Measurements from ENCODE around the gene HADH. TPM values are rescaled to one million over a fixed set of nuclear protein-coding genes. Genes with fewer than 3 reads are reported as not detected.

HADH gene
- total RNA-seq, 1 experiment from 2014 or later, result 69.5 TPM

DNA sequence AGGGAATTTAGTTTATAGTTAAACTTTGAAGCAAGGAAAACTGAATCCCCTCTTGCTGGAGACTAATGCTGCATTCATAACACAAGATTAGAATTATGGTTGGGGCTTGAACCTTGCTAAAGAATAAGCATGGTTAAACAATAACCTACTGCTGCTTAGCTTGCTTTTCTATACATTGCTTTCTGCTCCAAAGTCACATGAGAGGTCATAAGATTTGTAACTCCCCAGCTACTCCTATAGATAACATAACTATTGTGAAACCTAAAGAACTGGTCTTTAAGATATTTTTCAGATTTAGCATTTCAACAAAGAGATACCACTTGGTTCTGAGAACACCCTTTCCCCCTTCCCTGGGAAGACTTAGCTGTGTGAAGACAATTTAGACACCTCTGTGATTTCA is 17.1 kb upstream of the HADH start:
- intact Hi-C loops (cut with micrococcal nuclease; ENCODE audit: unreplicated experiment), result no loop called here
- Histone ChIP-seq H3K4me3 (ENCODE audit: low read depth, low read length, poor library complexity, severe bottlenecking) (no peak overlapping the region), H3K27me3 (replicated peaks; ENCODE audit: insufficient read depth, low read depth, low read length, poor library complexity) (no peaks in the 10 kb centered on the region), H3K36me3 (ENCODE audit: insufficient read depth, low read length, poor library complexity, severe bottlenecking) (no peaks in the 10 kb centered on the region), H3K9me3 (ENCODE audit: low read depth, low read length, poor library complexity, severe bottlenecking) (no peaks in the 10 kb centered on the region), H3K4me1 (ENCODE audit: insufficient read depth, low read length, poor library complexity, severe bottlenecking) (no peaks in the 10 kb centered on the region), H3K27ac (ENCODE audit: low read depth, low read length, poor library complexity, severe bottlenecking) (no peak overlapping the region)
- no TSS peak for BruUV-seq (replicated peaks)
- TF ChIP-seq, protein P1, sequence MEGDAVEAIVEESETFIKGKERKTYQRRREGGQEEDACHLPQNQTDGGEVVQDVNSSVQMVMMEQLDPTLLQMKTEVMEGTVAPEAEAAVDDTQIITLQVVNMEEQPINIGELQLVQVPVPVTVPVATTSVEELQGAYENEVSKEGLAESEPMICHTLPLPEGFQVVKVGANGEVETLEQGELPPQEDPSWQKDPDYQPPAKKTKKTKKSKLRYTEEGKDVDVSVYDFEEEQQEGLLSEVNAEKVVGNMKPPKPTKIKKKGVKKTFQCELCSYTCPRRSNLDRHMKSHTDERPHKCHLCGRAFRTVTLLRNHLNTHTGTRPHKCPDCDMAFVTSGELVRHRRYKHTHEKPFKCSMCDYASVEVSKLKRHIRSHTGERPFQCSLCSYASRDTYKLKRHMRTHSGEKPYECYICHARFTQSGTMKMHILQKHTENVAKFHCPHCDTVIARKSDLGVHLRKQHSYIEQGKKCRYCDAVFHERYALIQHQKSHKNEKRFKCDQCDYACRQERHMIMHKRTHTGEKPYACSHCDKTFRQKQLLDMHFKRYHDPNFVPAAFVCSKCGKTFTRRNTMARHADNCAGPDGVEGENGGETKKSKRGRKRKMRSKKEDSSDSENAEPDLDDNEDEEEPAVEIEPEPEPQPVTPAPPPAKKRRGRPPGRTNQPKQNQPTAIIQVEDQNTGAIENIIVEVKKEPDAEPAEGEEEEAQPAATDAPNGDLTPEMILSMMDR (conservative IDR thresholded peaks at IDR 0.05; ENCODE audit: low read depth, low read length), result no peak
- TF ChIP-seq EZH2 (IDR thresholded peaks at IDR 0.05; ENCODE audit: borderline replicate concordance, low read depth, low read length, poor library complexity, severe bottlenecking), result no peak
- no peak for DNase-seq (ENCODE audit: low spot score)
- ChIA-PET CTCF (no interaction called here), POLR2A (ENCODE audit: low non-redundant PET) (no interaction called here)

- BruUV-seq (replicated peaks), result no TSS peak
- POLR2A ChIA-PET (ENCODE audit: low non-redundant PET), result no interaction called here
- Histone ChIP-seq H3K27ac (ENCODE audit: low read depth, low read length, poor library complexity, severe bottlenecking) (no peak overlapping the region), H3K27me3 (replicated peaks; ENCODE audit: insufficient read depth, low read depth, low read length, poor library complexity) (no peaks in the 10 kb centered on the region), H3K9me3 (ENCODE audit: low read depth, low read length, poor library complexity, severe bottlenecking) (no peaks in the 10 kb centered on the region), H3K4me1 (ENCODE audit: insufficient read depth, low read length, poor library complexity, severe bottlenecking) (no peaks in the 10 kb centered on the region), H3K36me3 (ENCODE audit: insufficient read depth, low read length, poor library complexity, severe bottlenecking) (no peaks in the 10 kb centered on the region), H3K4me3 (ENCODE audit: low read depth, low read length, poor library complexity, severe bottlenecking) (no peak overlapping the region)
- CTCF ChIA-PET, result no interaction called here
- intact Hi-C loops (cut with micrococcal nuclease; ENCODE audit: unreplicated experiment), result no loop called here
- TF ChIP-seq EZH2 (IDR thresholded peaks at IDR 0.05; ENCODE audit: borderline replicate concordance, low read depth, low read length, poor library complexity, severe bottlenecking), result no peak
- TF ChIP-seq, protein P1 (conservative IDR thresholded peaks at IDR 0.05; ENCODE audit: low read depth, low read length), result no peak
- no peak for DNase-seq (ENCODE audit: low spot score)
Measured at GRCh38 chr4:107974523-107974922, 15.2 kb upstream of the HADH start.

DNA sequence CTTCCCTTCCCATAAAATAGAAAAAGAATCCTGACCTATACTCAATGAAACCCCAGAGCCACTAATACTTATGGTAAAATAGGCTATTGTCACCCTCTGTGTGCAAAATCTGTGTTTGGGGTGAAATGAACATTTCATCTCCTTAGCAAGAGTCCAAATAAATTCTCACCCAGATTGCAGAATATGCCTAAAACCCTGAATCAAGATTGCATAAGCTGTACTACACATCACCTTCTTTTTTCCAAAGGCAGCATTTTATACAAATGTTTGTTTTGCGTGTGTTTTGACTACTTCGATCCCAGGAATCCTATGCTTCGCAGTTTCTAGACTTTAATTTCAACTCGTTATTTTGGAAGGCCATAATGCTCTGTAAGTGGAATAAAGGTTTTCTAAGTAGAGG is 12.2 kb upstream of the HADH start:
- Histone ChIP-seq H3K27ac (ENCODE audit: low read depth, low read length, poor library complexity, severe bottlenecking) (no peak overlapping the region), H3K4me1 (ENCODE audit: insufficient read depth, low read length, poor library complexity, severe bottlenecking) (no peaks in the 10 kb centered on the region), H3K27me3 (replicated peaks; ENCODE audit: insufficient read depth, low read depth, low read length, poor library complexity) (no peaks in the 10 kb centered on the region), H3K36me3 (ENCODE audit: insufficient read depth, low read length, poor library complexity, severe bottlenecking) (no peaks in the 10 kb centered on the region), H3K4me3 (ENCODE audit: low read depth, low read length, poor library complexity, severe bottlenecking) (no peak overlapping the region), H3K9me3 (ENCODE audit: low read depth, low read length, poor library complexity, severe bottlenecking) (no peaks in the 10 kb centered on the region)
- DNase-seq (ENCODE audit: low spot score), result no peak
- CTCF ChIA-PET, result no interaction called here
- intact Hi-C loops (cut with micrococcal nuclease; ENCODE audit: unreplicated experiment), result no loop called here
- no TSS peak for BruUV-seq (replicated peaks)
- POLR2A ChIA-PET (ENCODE audit: low non-redundant PET), result no interaction called here
- TF ChIP-seq, protein P1 (conservative IDR thresholded peaks at IDR 0.05; ENCODE audit: low read depth, low read length), result no peak
